Measurements from ENCODE around the gene PAM.
"Not testable (repeated sequence)": the region's sequence is repeated elsewhere in the genome, so short reads cannot be mapped to it uniquely, and the experiment has no call there.

PAM gene

DNA sequence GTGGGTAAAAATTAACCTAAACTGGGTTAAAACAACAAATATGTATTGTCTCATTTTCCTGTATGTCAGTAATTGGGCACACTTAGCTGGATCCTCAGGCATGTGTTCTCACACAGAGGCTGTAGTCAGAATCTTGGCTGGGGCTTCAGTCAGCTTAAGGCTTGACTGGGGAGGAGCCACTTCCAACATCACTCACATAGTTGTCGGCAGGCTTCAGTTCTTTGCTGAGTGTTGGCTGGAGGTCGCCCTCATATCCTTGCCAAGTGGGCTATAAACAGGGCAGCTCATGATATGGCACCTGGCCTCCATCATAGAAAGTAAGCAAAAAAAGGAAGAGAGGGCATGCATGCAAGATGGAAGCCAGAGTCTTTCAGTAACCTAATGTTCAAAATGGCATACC lies 191.9 kb downstream of the PAM start:
- no peak for DNase-seq

GRCh38 chr5:102955488-102955887 lies 200.4 kb downstream of the PAM start:
- DNase-seq: no peak

DNA sequence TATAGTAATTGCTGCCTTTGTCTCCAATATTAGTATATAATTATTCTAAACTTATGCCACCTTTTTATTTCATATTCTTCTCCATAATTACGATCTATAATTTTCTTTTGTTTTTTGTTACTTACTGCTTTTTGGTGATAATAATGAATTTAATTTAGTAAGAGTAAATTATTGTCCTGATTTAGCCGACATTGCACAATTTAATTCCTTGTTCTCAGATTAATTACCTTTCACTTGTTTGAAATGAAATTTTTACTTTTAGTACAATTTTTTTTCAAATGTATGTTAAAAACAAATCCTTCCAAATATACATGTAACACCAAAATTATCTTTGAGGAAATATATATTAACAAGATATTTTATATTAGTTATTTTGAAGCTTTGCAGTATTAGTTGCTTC lies 201.5 kb downstream of the PAM start:
- DNase-seq: no peak

DNA sequence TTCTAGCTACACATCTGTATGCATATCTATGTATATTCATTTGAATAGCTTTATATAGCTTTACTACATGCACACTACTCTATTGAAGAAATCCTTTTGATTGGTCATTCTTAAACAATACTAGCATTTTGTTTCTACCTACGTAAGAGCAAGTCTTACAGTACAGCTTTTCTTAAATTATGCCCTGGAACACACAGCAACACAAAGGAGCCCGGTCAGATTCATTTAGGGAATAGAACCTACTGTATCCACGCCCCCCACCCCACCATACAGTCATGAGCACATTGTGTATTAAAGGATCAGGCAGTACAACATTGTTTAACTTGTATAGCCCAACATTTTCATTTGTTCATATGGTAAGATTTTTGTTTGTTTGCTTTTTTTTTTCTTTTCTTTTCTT lies 202.0 kb downstream of the PAM start:
- no peak for DNase-seq

DNA sequence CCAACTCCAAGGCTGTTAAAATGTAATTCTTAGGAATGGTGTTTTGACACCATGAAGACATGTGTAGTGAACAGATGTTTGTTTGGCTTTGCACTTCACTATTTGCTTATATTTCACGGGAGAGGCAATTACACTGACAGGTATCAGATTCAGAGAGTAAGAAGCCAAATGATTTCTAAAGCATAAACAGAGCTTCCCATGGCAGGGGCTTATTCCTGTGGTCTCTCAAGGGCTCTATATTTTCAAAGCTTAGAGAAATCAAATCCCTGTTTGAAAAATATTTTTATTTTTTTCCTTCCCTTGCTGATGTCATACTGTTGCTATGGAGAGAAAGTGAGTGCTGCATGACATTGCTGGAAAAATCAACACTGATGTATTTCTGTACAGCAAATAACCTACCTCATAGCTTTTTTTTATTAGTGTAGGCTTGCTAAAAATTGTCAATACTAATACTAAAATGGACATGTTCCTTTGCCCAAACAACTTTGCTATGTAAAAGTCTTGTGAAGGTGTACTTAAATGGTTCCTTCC lies 203.4 kb downstream of the PAM start:
- DNase-seq: peak; percentile 41

GRCh38 chr5:102959055-102959454 lies 203.9 kb downstream of the PAM start:
- DNase-seq: peak; percentile 89

GRCh38 chr5:102961671-102962070 lies 206.6 kb downstream of the PAM start:
- DNase-seq: no peak

DNA sequence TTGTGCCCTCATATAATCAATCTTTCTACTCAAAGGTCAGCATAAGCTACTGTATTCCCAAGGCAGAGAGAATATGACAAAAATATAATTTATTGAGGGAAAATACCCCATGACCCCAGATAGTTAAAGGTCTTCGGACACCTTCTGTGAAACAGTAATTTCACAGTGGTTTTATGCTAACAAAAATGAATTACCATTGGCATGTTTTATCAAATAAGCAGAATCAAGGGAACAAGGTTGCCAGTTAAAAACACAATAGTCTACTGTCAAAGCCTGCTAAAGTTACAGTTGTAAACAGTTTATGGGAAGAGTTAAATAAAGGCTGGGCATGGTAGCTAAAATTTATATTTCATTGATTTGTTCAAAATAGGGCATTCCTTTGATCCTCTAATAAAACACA lies 210.5 kb downstream of the PAM start:
- no peak for DNase-seq

DNA sequence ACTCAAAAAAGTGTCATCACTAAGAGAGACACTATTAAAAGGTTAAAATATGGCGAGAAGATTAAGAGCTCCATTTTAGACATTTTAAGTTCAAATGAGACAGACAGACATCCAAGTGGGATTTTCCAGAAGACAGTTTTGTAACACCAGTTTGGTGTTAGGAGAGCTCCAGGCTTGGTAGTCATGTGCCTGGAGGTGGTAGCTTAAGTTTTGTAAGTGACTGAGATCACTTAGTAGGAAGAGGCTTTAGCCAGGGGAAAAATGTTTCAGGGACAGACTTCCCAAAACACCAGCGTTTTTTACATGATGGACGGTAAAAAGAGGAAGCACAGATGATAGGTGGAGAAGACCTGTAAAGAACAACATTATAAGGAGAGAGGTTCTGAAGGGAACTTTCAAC lies 214.5 kb downstream of the PAM start:
- DNase-seq: no peak

DNA sequence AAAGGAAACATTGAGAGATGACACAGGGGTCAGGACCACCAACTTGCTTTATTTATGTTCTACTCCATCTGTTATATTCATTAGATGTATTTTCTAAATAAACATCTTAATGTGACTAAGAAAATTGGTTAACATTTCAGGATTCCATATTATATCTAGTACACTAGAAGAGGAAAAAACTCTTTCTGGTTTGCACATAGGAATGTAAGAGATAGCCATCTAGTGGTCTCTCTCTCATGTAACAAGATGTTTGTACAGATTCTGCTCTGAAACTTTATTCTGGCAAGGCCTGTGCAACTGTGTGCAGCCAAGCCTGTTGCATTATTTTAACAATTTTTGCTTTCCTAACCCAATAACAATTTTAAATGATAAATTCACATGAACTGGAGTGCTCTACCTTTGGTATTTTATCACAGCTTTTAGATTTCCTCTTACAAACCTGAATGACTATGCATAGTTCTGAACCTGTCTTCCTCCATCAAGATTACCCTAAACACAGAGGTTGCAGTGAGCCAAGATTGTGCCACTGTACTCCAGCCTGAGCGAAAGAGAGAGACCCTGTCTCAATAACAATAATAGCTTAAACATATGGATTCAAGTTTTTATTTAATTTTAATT lies 216.7 kb downstream of the PAM start:
- DNase-seq: peak; percentile 23

- DNase-seq: no peak
These were observed 219.1 kb downstream of the PAM start for GRCh38 chr5:102974177-102974576.

DNA sequence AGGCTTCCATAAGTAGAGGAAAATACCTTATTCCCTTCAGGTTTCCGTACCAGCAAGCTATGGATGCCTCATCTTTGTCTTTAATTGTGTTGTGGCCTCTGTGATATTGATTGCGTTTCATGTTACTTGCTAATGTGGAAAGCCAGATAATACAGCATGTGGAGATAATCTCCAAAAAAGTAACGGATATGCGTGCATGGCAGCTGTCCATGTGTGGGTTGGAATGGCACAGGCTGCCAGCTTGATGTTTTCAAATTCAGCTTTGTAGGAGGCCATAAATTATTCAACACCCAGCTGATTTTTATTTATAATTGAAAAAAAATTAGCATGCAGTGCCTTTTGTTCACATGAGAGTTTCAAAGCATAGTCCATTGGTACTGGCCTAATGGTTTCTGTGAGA lies 219.9 kb downstream of the PAM start:
- DNase-seq: no peak

- no peak for DNase-seq
These were observed 220.5 kb downstream of the PAM start for GRCh38 chr5:102975457-102976182.

GRCh38 chr5:102981957-102982635 lies 227.0 kb downstream of the PAM start:
- DNase-seq: no peak

DNA sequence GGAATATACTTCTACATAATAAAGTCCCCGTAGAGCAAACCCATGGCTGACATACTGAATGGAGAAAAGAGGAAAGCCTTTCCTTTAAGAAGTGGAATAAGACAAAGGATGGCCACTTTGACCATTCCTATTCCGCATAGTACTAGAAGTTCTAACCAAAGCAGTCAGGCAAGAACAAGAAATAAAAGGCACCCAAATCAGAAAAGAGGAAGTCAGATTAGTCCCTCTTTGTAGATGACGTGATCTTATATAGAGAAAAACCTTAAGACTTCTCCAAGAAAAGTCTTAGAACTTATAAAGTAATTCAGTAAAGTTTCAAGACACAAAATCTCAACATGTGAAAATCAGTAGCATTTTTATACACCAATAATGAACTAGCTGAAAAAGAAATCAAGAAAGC lies 231.0 kb downstream of the PAM start:
- no peak for DNase-seq

- DNase-seq: no peak
These were observed 233.4 kb downstream of the PAM start for GRCh38 chr5:102988459-102988858.

GRCh38 chr5:102991802-102992201 lies 236.7 kb downstream of the PAM start:
- no peak for DNase-seq

- DNase-seq: no peak
These were observed 241.0 kb downstream of the PAM start for GRCh38 chr5:102996011-102996575.

- DNase-seq: no peak
These were observed 243.1 kb downstream of the PAM start for GRCh38 chr5:102998224-102998623.

GRCh38 chr5:102999191-102999590 lies 244.1 kb downstream of the PAM start:
- no peak for DNase-seq

DNA sequence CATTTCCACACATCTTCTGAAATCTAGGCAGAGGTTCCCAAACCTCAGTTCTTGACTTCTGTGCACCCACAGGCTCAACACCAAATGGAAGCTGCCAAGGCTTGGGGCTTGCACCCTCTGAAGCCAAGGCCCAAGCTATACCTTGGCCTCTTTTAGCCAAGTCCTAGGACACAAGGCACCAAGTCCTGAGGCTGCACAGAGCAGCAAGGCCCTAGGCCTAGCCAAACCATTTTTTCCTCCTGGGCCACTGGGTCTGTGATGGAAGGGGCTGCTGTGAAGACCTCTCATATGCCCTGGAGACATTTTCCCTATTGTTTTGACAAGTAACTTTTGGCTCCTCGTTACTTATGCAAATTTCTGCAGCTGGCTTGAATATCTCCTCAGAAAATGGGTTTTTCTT lies 244.5 kb downstream of the PAM start:
- not testable (repeated sequence) for DNase-seq

DNA sequence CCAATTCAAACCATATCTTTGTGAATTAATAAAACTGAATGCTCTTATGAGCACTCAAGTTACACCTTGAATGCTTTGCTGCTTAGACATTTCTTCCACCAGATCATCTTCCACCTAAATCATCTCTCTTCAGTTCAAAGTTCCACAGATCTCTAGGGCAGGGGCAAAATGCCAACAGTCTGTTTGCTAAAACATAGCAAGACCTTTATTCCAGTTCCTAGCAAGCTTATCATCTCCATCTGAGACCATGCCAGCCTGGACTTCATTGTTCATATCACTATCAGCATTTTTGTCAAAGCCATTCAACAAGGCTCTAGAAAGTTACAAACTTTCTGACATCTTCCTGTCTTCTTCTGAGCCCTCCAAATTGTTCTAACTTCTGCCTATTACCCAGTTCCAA lies 245.0 kb downstream of the PAM start:
- no peak for DNase-seq

DNA sequence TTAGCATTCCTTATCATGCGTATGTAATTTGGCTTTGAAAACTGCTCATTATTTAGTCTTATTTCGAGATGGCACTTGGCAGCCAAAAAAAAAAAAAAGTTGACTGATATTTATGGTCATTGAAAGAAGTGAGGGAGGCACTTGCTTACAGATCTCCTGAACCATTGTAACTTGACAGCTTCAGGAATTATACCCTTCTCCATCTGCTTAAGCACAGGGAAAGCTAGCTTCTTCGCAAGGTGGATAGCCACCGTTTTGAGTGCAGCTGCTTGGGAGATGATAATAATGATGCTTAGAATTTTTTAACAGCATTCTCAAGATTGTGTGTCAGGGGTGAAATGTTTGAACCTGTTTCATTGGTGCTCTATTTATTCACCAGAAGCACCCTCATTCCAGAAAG lies 248.8 kb downstream of the PAM start:
- no peak for DNase-seq

DNA sequence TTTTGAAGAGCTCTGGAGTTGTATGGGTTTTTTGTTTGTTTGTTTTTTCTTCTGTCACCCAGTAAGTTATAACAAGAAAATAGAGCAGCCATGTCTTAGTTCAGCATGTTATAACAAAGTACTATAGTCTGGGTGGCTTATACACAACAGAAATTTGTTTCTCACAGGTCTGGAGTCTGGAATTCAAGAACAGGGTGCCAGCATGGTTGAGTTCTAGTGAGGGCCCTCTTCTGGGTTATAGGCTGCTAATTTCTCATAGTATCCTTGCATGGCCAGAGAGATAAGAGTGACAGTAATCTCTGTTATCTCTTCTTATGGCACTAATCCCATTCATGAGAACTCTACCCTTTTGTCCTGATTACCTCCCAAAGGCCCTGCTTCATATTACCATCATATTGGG lies 250.2 kb downstream of the PAM start:
- no peak for DNase-seq
